Fibroblast of mammary gland (primary cell): Measurements from ENCODE around the gene LBP.
"Not testable (repeated sequence)": the region's sequence is repeated elsewhere in the genome, so short reads cannot be mapped to it uniquely, and the experiment has no call there.

Experiments
- DNase-seq: peaks from one replicate; pipeline ENCODE4 v3.0.0-alpha.2; 2010; ENCODE audit warnings: low read depth
- H3K4me3 ChIP-seq: 2 replicates; pipeline ENCODE4 v1.5.1; 2011; ENCODE audit warnings: low read depth, mild to moderate bottlenecking, low read length, moderate library complexity; ENCODE audit not compliant: control insufficient read depth
- CTCF ChIP-seq: conservative IDR thresholded peaks from 2 replicates; pipeline ENCODE4 v1.5.1; 2011; ENCODE audit warnings: low read depth, low read length, inconsistent platforms; ENCODE audit not compliant: control insufficient read depth, insufficient read depth

LBP gene

GRCh38 chr20:38369389-38369788, 23.1 kb downstream of the LBP start:
- no peak for TF ChIP-seq CTCF
- DNase-seq, result no peak
- no peak overlapping the region for H3K4me3 ChIP-seq

- no peak overlapping the region for H3K4me3 ChIP-seq
- no peak for DNase-seq
Observed at GRCh38 chr20:38372806-38373205, 26.5 kb downstream of the LBP start.

GRCh38 chr20:38373231-38373867, 27.1 kb downstream of the LBP start:
- no peak for DNase-seq

More at GRCh38 chr20:38372806-38373205, 26.5 kb downstream of the LBP start:
- no peak for TF ChIP-seq CTCF

GRCh38 chr20:38373898-38374297, 27.6 kb downstream of the LBP start:
- H3K4me3 ChIP-seq, result no peak overlapping the region
- TF ChIP-seq CTCF, result no peak
- no peak for DNase-seq

More at GRCh38 chr20:38373231-38373867, 27.1 kb downstream of the LBP start:
- TF ChIP-seq CTCF, result no peak
- no peak overlapping the region for H3K4me3 ChIP-seq

GRCh38 chr20:38377039-38377685, 30.9 kb downstream of the LBP start:
- no peak overlapping the region for H3K4me3 ChIP-seq
- DNase-seq, result no peak
- no peak for TF ChIP-seq CTCF

- H3K4me3 ChIP-seq, DNase-seq: not testable (repeated sequence)
Observed at GRCh38 chr20:38377838-38378237, 31.6 kb downstream of the LBP start.

GRCh38 chr20:38383147-38383546, 36.9 kb downstream of the LBP start:
- DNase-seq, result no peak
- no peak overlapping the region for H3K4me3 ChIP-seq
- no peak for TF ChIP-seq CTCF
